HCT116 (cell line): ENCODE data around the gene LLGL2. TPM values are rescaled to one million over a fixed set of nuclear protein-coding genes. Genes with fewer than 3 reads are reported as not detected.

ENCODE experiments used
- ATAC-seq: fragments of 200-7000 bp; cut with Tn5 transposase; 2 replicates; pipeline ENCODE4 v1.9.1; 2020; ENCODE audit warnings: mild to moderate bottlenecking, moderate library complexity
- BruUV-seq: library from RNA; stranded (reverse); fragments of 400-500 nt; replicated peaks from 2 replicates; lab custom pipeline; 2021; lab: Mats Ljungman, UMichigan
- CTCF ChIA-PET: fragments of 300-600 bp; sonication (Branson Sonifier 250); formaldehyde crosslinking; loops from one replicate; lab custom pipeline; 2021; ENCODE audit warnings: antibody characterized with exemption; lab: Charles Lee
- POLR2A ChIA-PET: fragments of 300-600, 350-600 bp; sonication (Branson Sonifier 250); formaldehyde crosslinking; loops from one replicate; lab custom pipeline; 2021; ENCODE audit warnings: antibody characterized with exemption; lab: Charles Lee
- RAD21 ChIA-PET, 2 experiments: fragments of 300-600 bp; sonication (Branson Sonifier 250); formaldehyde crosslinking; loops; one replicate each; lab custom pipeline; 2023; ENCODE audit warnings: low total read pairs in 2 of 2; ENCODE audit not compliant: uncharacterized antibody in 2 of 2, unreplicated experiment in 2 of 2, low non-redundant PET in 1 of 2; lab: Charles Lee
- DNase-seq: peaks from one replicate; pipeline ENCODE4 v3.0.0-alpha.2; 2010; ENCODE audit warnings: low read depth, low spot score
- H2AFZ ChIP-seq: fragments of 200-600 bp; shearing (Covaris generic), sonication (generic); 2 replicates; pipeline ENCODE4 v1.6.1; 2017; ENCODE audit warnings: low read depth, mixed run types, mixed read lengths, antibody characterized with exemption, low read length; ENCODE audit not compliant: poor library complexity, severe bottlenecking
- H3K27ac ChIP-seq: 2 replicates; pipeline ENCODE4 v1.5.1; 2012; ENCODE audit warnings: low read depth, low read length
- H3K27me3 ChIP-seq: fragments of 200-600 bp; sonication (generic); 2 replicates; pipeline ENCODE4 v1.6.1; 2016; ENCODE audit warnings: mixed run types, low read length, mixed read lengths; ENCODE audit not compliant: insufficient read depth
- H3K36me3 ChIP-seq, 2 experiments: fragments of 200-500 bp in 1 of 2; fragments of 200-600 bp in 1 of 2; sonication (Bioruptor generic) in 1 of 2; sonication (generic) in 1 of 2; 2 replicates each; pipeline versions ENCODE4 v1.5.1 to v1.6.1; 2014 to 2016; ENCODE audit warnings: low read length in 2 of 2, inconsistent platforms in 1 of 2, mixed read lengths in 1 of 2, mixed run types in 1 of 2; ENCODE audit not compliant: insufficient read depth in 2 of 2, control insufficient read depth in 1 of 2
- H3K4me1 ChIP-seq, 2 experiments: fragments of 200-600 bp in 1 of 2; sonication (generic) in 1 of 2; 2 replicates each; pipeline versions ENCODE4 v1.5.1 to v1.6.1; 2012 to 2017; ENCODE audit warnings: low read length in 2 of 2, inconsistent platforms in 1 of 2, mild to moderate bottlenecking in 1 of 2, mixed read lengths in 1 of 2, mixed run types in 1 of 2, moderate library complexity in 1 of 2; ENCODE audit not compliant: insufficient read depth in 2 of 2, control insufficient read depth in 1 of 2
- H3K4me2 ChIP-seq: fragments of 200-600 bp; sonication (generic); 2 replicates; pipeline ENCODE4 v1.6.1; 2017; ENCODE audit warnings: mixed run types, low read length, mixed read lengths
- H3K4me3 ChIP-seq, 2 experiments: fragments of 200-600 bp in 1 of 2; sonication (generic) in 1 of 2; replicated peaks in 1 of 2; 2 replicates each; pipeline ENCODE4 v1.5.1; 2011 to 2016; ENCODE audit warnings: low read length in 2 of 2, control low read depth in 1 of 2, low read depth in 1 of 2, mild to moderate bottlenecking in 1 of 2, mixed read lengths in 1 of 2, mixed run types in 1 of 2
- H3K79me2 ChIP-seq: fragments of 200-600 bp; sonication (generic); 2 replicates; pipeline ENCODE4 v1.6.1; 2017; ENCODE audit warnings: mild to moderate bottlenecking, mixed run types, low read length, moderate library complexity, mixed read lengths; ENCODE audit not compliant: insufficient read depth
- H3K9ac ChIP-seq: fragments of 200-600 bp; sonication (generic); 2 replicates; pipeline ENCODE4 v1.6.1; 2016; ENCODE audit warnings: low read length, mixed read lengths
- H3K9me2 ChIP-seq: fragments of 200-600 bp; sonication (generic), shearing (Covaris generic); 2 replicates; pipeline ENCODE4 v1.6.1; 2017; ENCODE audit warnings: mixed run types, mild to moderate bottlenecking, moderate library complexity; ENCODE audit not compliant: insufficient read depth
- H3K9me3 ChIP-seq, 2 experiments: fragments of 200-500 bp in 1 of 2; fragments of 200-600 bp in 1 of 2; sonication (Bioruptor generic) in 1 of 2; sonication (generic) in 1 of 2; 2 replicates each; pipeline ENCODE4 v1.6.1; 2014 to 2017; ENCODE audit warnings: low read length in 2 of 2, mixed read lengths in 2 of 2, inconsistent platforms in 1 of 2, low read depth in 1 of 2, mild to moderate bottlenecking in 1 of 2, mixed run types in 1 of 2, moderate library complexity in 1 of 2; ENCODE audit not compliant: control insufficient read depth in 1 of 2, insufficient read depth in 1 of 2
- H4K20me1 ChIP-seq: fragments of 200-600 bp; sonication (generic), shearing (Covaris generic); 2 replicates; pipeline ENCODE4 v1.6.1; 2017; ENCODE audit warnings: mixed run types, mild to moderate bottlenecking, moderate library complexity; ENCODE audit not compliant: insufficient read depth
- ATF3 ChIP-seq: IDR thresholded peaks from 2 replicates; pipeline ENCODE4 v1.6.1; 2012
- CTCF ChIP-seq, 3 experiments: fragments of 200-600 bp in 1 of 3; sonication (generic) in 1 of 3; IDR thresholded peaks in 2 of 3; conservative IDR thresholded peaks in 1 of 3; 2 replicates each; pipeline ENCODE4 v1.5.1; 2012 to 2017; ENCODE audit warnings: low read depth in 2 of 3, low read length in 2 of 3, antibody characterized with exemption in 1 of 3, borderline replicate concordance in 1 of 3, control low read depth in 1 of 3, mild to moderate bottlenecking in 1 of 3, mixed read lengths in 1 of 3, mixed run types in 1 of 3, moderate library complexity in 1 of 3; ENCODE audit not compliant: insufficient read depth in 1 of 3
- EGR1 ChIP-seq: IDR thresholded peaks from 2 replicates; pipeline ENCODE4 v1.6.1; 2012; ENCODE audit warnings: low read depth
- ELF1 ChIP-seq: IDR thresholded peaks from 2 replicates; pipeline ENCODE4 v1.6.1; 2012; ENCODE audit warnings: low read depth, borderline replicate concordance
- EZH2 ChIP-seq: fragments of 200-600 bp; sonication (generic); IDR thresholded peaks from 2 replicates; pipeline ENCODE4 v1.6.1; 2017; ENCODE audit warnings: antibody characterized with exemption, mixed run types
- EZH2phosphoT487 ChIP-seq: fragments of 200-600 bp; IDR thresholded peaks from 2 replicates; pipeline ENCODE4 v1.6.1; 2018; ENCODE audit warnings: antibody characterized with exemption, borderline replicate concordance
- FOSL1 ChIP-seq: IDR thresholded peaks from 2 replicates; pipeline ENCODE4 v1.6.1; 2012; ENCODE audit warnings: low read depth
- JUND ChIP-seq: IDR thresholded peaks from 2 replicates; pipeline ENCODE4 v1.6.1; 2012
- MAX ChIP-seq: IDR thresholded peaks from 2 replicates; pipeline ENCODE4 v1.6.1; 2012
- POLR2A ChIP-seq: IDR thresholded peaks from 2 replicates; pipeline ENCODE4 v1.7.0; 2011; ENCODE audit warnings: borderline replicate concordance; ENCODE audit not compliant: insufficient read depth, insufficient read length; ENCODE audit errors: extremely low read depth
- POLR2AphosphoS5 ChIP-seq: IDR thresholded peaks from 2 replicates; pipeline ENCODE4 v1.6.1; 2011; ENCODE audit warnings: mild to moderate bottlenecking, low read depth, low read length, moderate library complexity
- RAD21 ChIP-seq: IDR thresholded peaks from 2 replicates; pipeline ENCODE4 v1.6.1; 2012; ENCODE audit warnings: low read depth, mild to moderate bottlenecking
- SIN3A ChIP-seq: IDR thresholded peaks from 2 replicates; pipeline ENCODE4 v1.6.1; 2012; ENCODE audit warnings: low read depth
- TCF7L2 ChIP-seq: IDR thresholded peaks from 2 replicates; pipeline ENCODE4 v1.7.0; 2011; ENCODE audit warnings: borderline replicate concordance, inconsistent platforms; ENCODE audit not compliant: insufficient read depth, insufficient read length; ENCODE audit errors: extremely low read depth
- ZFX ChIP-seq: fragments of 450-650 bp; IDR thresholded peaks from 2 replicates; pipeline ENCODE4 v1.6.1; 2017
- intact Hi-C: fragments of 100-400 bp; cut with micrococcal nuclease; formaldehyde crosslinking; loops from 2 replicates; pipeline ENCODE4 v1.10.0; 2022
- total RNA-seq: library from RNA; stranded (reverse); gene quantifications from one replicate; pipeline ENCODE4 v1.2.1, GENCODE V29; 2021; ENCODE audit not compliant: unreplicated experiment

Gene LLGL2
- total RNA-seq, 1 experiment from 2014 or later, result 209 TPM

- ATAC-seq, result peak; percentile 5
- no peak for DNase-seq
Observed at GRCh38 chr17:75516619-75517296, 8.7 kb upstream of the LLGL2 start.

GRCh38 chr17:75517297-75517865 lies 8.1 kb upstream of the LLGL2 start:
- Histone ChIP-seq H3K36me3 (peaks cover 16 to 46% of the 10 kb centered on the region in 2 experiments), H3K9ac (peak overlapping the region; percentile 84), H3K9me3 (no peaks in the 10 kb centered on the region), H4K20me1 (no peaks in the 10 kb centered on the region; the same call in 1 of the 2 replicates), H3K4me2 (peak overlapping the region; percentile 95), H3K27ac (peak overlapping the region; percentile 86), H3K4me3 (peak overlapping the region; percentile 83 to 91), H3K27me3 (no peaks in the 10 kb centered on the region), H3K79me2 (peaks cover 56% of the 10 kb centered on the region), H3K9me2 (no peaks in the 10 kb centered on the region), H2AFZ (no peak overlapping the region), H3K4me1 (peaks cover 15 to 50% of the 10 kb centered on the region in 2 experiments)
- TF ChIP-seq CTCF (IDR thresholded peaks at IDR 0.05 in 2 of 3, conservative IDR thresholded peaks at IDR 0.05 in 1 of 3; ENCODE audit: borderline replicate concordance in 1 of 3, insufficient read depth in 1 of 3, low read depth in 2 of 3, low read length in 2 of 3) (peak; percentile 16 to 60 (median 58); a peak in 4 of 6 replicates), FOSL1 (no peak), SIN3A (peak; percentile 44; the same call in 1 of the 2 replicates), MAX (peak; percentile 95), EZH2phosphoT487 (no peak), POLR2AphosphoS5 (peak; percentile 27; the same call in 1 of the 2 replicates), ATF3 (no peak), EZH2 (no peak), JUND (no peak), RAD21 (peak; percentile 21; the same call in 1 of the 2 replicates)
- ChIA-PET CTCF (interaction anchor here (0.6 to 2.6 kb wide), 9 partner anchors 10 to 231 kb away, joined by 4 to 20 read pairs (median 5); partner anchors contain the start of genes SMIM5 and TMEM94), RAD21 (interaction anchor here (1.3 to 1.5 kb wide), 2 partner anchors 9 to 32 kb away, joined by 3 to 10 read pairs; no protein-coding TSS in a partner anchor), POLR2A (interaction anchor here (1.8 kb wide), 1 partner anchor 9 kb away, joined by 7 read pairs; no protein-coding TSS in a partner anchor)
- BruUV-seq, result TSS peak; percentile 57
- ATAC-seq (peak; percentile 26), DNase-seq (peak; percentile 35)
- intact Hi-C loops, result loop anchor here (1.0 to 10.0 kb wide), 6 partner anchors 8 to 245 kb away; partner anchors contain the start of genes LLGL2, MIF4GD and SMIM5

More at GRCh38 chr17:75516619-75517296, 8.7 kb upstream of the LLGL2 start:
- no peaks in the 10 kb centered on the region; the same call in 1 of the 2 replicates for H4K20me1 ChIP-seq
- no peaks in the 10 kb centered on the region for H3K9me3 ChIP-seq
- peak overlapping the region; percentile 83 to 91 for H3K4me3 ChIP-seq
- peaks cover 21 to 56% of the 10 kb centered on the region in 2 experiments for H3K4me1 ChIP-seq
- no peak overlapping the region for H2AFZ ChIP-seq
- H3K4me2 ChIP-seq, result peak overlapping the region; percentile 95
- H3K27me3 ChIP-seq, result no peaks in the 10 kb centered on the region
- ChIA-PET CTCF (interaction anchor here (0.6 to 2.6 kb wide), 27 partner anchors 8 to 1121 kb away, joined by 3 to 39 read pairs (median 4); partner anchors contain the start of genes GALK1, GGA3, GRB2 and LLGL2), RAD21 (interaction anchor here (0.7 to 1.5 kb wide), 4 partner anchors 8 to 231 kb away, joined by 3 to 10 read pairs (median 6); partner anchors contain the start of gene LLGL2 (in 2 of the 2)), POLR2A (interaction anchor here (0.5 to 1.8 kb wide), 7 partner anchors 8 to 437 kb away, joined by 3 to 15 read pairs (median 5); partner anchors contain the start of gene LLGL2)
- H3K36me3 ChIP-seq, result peaks cover 14 to 42% of the 10 kb centered on the region in 2 experiments
- peak overlapping the region; percentile 86 for H3K27ac ChIP-seq
- TF ChIP-seq ZFX (peak; percentile 57; the same call in 1 of the 2 replicates), ATF3 (no peak), POLR2A (no peak), ELF1 (no peak), TCF7L2 (no peak), EGR1 (peak; percentile 65; the same call in 1 of the 2 replicates)
- H3K9ac ChIP-seq, result peak overlapping the region; percentile 84
- intact Hi-C loops, result loop anchor here (1.0 to 10.0 kb wide), 6 partner anchors 9 to 244 kb away; partner anchors contain the start of genes LLGL2, MIF4GD and SMIM5
- H3K9me2 ChIP-seq, result no peaks in the 10 kb centered on the region
- BruUV-seq, result no TSS peak
- H3K79me2 ChIP-seq, result peaks cover 62% of the 10 kb centered on the region
